SHP77 treated with DMSO at 0.1 percent for 48 hours (cell line): ENCODE measurements around the gene AGBL4.
A peak's percentile ranks its signal among the peaks of the same experiment; 100 is the strongest.

Experiments used
- DNase-seq: peaks from one replicate; lab custom pipeline; 2025; lab: John Stamatoyannopoulos, UW

Gene AGBL4

DNA sequence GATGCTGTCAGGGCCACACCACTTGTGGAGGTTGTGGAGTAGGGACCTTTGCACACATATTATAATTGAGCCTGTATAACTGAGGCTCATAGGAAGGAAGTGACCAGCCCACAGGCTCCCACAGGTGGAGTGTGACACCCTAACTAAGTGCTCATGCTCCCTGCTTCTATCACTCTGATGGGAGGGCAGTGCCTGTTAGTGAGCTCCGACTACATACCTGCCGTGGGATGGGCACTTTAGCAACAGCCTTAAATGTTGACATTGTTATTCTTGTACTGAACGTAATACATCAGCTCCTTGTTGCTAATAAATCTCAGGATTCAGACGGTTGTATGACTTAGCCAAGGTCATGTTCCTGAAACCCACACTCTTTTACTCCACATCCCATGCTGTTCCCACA is 1305.0 kb downstream of the AGBL4 start:
- DNase-seq = no peak

- DNase-seq = no peak
These were observed 1305.6 kb downstream of the AGBL4 start for GRCh38 chr1:48718116-48718630.

DNA sequence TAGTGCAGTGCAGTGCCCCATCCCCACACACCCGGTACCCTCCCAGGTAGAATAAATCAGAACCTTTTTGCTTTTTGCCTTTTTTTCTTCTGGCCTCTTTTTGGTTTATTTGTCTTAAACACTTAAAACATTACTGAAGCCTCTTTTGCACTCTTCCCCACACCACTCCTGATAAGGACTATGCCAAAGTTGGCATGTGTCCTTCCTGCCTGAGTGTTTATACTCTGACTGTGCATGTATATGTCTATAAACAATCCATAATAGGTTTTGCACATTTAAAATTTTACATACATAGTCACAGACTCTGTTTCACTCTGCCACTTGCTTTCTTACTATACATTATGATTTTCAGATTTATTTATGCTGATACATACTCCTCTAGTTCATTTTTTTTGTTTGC is 1306.7 kb downstream of the AGBL4 start:
- no peak for DNase-seq

DNA sequence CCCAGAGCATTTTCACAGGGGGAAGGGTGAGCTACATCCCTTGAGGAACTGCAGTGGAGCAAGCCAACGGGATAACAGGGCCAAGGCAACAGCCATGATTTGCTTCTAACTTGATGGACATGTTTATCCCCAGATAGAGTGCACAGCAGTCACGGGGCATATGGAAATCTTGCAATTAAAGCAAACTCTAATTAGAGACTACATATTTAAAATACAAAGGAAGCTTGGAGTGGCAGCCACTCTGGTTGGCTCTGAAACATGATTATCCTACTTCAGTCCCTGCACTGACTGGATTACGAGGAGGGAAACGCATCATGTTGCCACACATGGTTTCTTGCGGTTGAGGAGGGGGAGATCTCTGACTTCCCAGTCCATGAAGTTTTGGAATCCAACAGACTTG is 1307.8 kb downstream of the AGBL4 start:
- no peak for DNase-seq

GRCh38 chr1:48710915-48711314 is 1312.8 kb downstream of the AGBL4 start:
- no peak for DNase-seq

DNA sequence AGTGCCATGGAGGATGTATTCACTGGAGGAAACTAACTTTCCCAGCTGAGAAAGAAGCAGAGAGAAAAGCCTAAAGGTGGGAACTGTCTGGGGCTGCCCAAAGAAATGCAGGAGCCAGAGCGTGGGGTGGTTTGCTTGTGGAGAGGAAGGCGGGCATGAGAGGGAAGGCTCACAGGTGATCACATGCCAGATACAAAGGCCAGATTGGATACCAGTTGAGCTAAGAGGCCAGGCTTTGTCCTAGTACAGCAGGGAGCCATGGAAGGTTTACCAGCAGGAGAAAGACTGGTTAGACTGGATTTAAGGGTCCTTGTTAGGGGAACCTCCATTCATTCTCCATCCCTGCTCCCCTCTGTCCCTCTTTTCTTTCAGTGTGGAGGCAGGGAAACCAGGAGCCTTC is 1313.4 kb downstream of the AGBL4 start:
- no peak for DNase-seq

- DNase-seq = no peak
These were observed 1319.0 kb downstream of the AGBL4 start for GRCh38 chr1:48704736-48705135.

DNA sequence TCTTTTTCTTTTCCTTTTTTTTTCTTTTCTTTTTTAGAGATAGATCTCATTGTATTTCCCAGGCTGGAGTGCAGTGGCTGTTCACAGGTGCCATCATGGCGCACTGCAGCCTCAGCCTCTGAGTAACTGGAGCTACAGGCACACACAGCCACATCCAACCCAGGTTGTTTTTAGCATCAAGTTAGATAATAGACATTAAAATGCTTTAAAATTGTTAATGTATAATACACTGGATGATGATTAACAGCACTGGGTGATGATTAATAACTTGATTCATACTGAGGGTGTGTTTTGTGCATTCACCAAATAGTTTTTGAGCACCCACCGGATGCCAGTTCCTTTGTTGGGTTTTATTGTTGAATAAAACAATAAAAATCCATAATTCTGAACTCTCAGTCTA is 1322.3 kb downstream of the AGBL4 start:
- no peak for DNase-seq

DNA sequence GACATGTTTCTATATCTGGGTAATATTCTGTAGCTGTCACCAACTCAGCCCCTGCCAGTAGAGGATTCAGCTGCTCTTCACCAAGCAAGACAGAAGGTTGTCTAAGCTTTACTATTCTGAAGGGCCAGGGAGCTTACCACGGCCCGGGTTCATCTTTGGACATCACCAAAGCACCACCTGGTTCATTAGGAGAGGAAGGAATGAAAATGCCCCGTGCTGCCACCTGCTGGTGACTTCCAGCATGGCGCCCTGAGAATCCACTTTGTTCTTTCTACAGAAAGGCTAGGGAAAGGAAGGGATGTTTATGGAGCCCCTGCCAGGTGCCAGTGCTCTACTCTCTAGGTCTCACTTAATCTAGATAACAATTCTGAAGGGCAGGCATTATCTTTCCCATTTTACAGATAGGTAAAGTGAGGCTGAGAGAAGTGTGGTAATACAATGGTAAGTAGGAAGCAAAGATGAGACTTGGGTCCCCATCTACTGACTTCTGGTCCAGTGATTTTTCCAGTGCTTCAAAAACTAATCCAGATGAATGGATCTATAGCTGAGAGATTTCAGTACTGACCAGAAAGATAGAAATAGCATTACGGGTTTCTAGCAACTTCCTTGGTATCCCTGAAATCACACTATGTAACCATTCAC is 1326.6 kb downstream of the AGBL4 start:
- DNase-seq = peak; percentile 14

DNA sequence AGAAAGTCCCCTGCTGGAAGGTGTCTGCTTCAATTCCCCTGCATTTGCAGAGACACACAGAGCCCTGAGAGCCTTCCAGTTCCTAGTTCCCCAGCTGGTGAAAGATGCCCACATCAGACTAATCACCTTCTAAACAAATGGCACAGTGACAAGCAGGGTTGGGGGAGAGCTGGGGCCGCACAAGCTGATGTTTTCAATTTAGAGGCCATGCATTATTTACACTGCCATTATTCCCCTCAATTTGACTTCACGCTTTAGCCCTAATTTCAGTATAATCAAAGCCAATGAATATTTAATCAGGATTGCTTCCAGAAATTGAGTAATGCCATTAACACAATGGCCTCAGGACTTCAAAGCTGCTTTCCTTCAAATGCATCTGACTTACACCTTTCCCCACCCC is 1328.6 kb downstream of the AGBL4 start:
- no peak for DNase-seq

DNA sequence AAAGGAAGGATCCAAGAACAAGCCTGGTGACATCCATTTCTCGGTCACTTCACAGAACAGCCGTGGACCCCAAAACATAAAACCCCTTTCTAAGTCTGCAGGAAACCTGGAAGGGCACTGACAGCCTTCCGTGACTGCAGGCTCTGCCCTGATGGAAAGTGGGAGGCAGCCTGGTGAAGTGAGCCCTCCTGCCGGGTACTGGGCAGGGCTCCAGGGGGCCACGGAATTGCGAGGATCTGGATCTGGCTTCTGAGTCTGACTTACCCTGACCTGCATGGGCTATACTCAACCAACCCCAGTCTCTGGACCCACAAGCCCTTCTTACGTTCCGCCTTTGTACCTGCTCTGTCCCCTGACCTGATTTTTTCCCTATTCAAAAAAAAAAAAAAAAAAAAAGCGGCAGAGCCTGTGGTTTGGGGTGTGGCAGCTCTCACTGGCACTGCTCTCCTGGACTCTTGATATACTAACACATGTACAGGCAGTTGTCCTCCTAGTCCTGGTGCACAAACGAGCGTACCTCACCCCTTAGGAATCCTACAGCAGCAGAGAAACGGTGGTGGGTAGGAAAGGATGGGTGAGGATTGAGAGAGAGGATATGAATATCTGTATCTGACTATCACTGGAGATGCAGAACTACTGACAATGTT is 1330.0 kb downstream of the AGBL4 start:
- DNase-seq = no peak

GRCh38 chr1:48693180-48693579 is 1330.6 kb downstream of the AGBL4 start:
- DNase-seq = no peak

- DNase-seq = no peak
These were observed 1331.5 kb downstream of the AGBL4 start for GRCh38 chr1:48692235-48692634.

- DNase-seq = no peak
These were observed 1332.2 kb downstream of the AGBL4 start for GRCh38 chr1:48691429-48692001.

- DNase-seq = no peak
These were observed 1335.5 kb downstream of the AGBL4 start for GRCh38 chr1:48688102-48688760.

DNA sequence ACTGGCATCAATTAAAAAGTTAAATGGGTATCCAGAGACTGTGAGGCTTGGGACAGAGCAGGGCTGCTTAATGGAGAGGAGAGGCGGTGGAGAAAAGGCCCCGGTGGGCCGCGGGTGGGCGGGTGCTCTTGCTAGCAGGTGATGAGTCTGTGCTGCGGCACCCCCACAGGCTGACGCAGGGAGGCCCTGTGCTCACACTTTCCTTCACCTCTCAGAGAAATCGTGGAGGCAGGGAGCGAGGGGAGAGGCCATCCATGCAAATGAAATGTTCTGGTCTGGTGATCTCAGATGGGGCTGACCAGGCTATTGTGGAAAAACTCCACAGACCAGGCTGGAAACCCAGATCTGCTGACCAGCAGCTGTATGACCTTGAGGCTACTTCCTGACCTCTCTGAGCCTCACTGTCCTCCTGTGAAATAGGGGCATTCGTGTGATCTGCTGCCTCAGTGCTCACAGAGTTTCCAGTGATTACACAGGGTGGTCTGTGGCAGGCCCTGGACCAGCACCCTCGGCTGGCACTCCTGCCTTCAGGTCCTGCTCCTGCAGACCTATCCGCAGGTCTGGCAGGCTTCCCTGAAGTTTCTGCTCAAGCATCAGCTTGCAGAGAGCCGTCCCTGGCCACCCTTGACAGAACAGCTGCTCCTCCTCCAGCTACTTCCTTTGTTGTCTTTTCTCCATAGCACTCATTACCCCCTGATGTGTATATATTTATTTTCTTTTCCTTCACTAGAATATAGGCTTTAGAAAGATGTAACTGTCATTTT is 1336.3 kb downstream of the AGBL4 start:
- no peak for DNase-seq

- no peak for DNase-seq
These were observed 1337.6 kb downstream of the AGBL4 start for GRCh38 chr1:48686159-48686558.

DNA sequence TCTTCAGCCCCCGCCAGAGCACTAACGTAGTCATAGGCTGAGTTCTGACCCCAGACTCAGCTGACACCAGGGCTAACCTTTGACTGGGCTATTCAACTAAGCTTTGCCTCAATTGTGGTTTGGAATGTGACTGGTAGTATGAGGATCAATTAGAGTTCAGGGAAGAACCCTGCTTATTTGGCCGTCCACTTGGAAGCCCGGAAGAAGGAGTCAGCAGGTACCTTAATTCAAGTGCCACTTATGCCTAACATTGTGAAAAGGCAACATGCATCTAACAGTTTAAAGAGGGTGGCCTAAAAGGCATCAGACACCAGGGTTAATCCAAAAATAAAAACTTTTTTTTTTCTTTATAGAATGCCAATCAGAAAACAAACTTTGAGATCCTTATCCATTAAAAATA is 1339.4 kb downstream of the AGBL4 start:
- DNase-seq = no peak

DNA sequence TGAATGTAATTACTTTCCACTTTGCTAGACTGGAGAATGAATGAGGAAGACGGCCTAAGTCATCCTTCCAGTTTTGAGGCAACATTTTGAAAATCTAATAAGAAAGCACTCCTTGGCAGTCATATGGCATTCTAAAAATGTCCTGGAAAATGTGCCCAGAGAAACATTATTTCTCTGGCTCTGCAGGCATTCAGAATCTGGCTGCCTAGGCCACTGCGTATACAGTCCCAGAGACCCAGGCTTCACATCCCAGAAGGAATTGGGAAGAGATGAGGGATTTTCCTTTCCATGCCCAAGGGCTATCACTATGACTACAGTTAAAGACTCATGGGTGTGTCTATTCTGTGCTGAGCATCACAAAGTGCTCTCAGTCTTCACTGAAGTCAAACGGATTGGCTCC is 1339.9 kb downstream of the AGBL4 start:
- no peak for DNase-seq

GRCh38 chr1:48681476-48682305 is 1342.1 kb downstream of the AGBL4 start:
- no peak for DNase-seq

GRCh38 chr1:48680411-48681035 is 1343.2 kb downstream of the AGBL4 start:
- DNase-seq = no peak
